Ammon's horn (tissue), 1 donor: ENCODE results near the gene RNASE12.
"Not testable (repeated sequence)": the region's sequence is repeated elsewhere in the genome, so short reads cannot be mapped to it uniquely, and the experiment has no call there.

ENCODE experiments used
- DNase-seq: peaks from one replicate; pipeline ENCODE4 v3.0.0-alpha.2; 2016; ENCODE audit warnings: low spot score

The RNASE12 gene

DNA sequence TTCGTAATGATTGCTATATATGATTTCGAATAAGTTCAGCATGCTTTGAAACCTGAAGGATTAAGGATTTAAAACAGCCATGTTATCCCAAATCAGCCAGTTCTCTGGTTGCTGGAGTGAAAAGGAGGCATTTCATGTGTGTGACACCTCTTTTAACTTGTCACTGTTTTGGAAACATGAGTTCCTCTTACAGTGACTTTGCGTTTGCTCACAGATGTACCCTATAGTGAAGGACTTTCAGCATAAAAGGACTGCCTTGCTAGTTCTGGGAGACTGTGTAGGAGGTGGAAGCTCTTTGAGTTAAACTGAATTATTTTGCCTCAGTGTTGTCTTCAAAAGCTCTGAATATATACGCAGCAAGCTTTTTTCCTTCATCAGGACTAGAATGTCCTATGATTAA, 10.9 kb downstream of the RNASE12 start:
- no peak for DNase-seq

- no peak for DNase-seq
Observed at GRCh38 chr14:20578784-20579502, 12.2 kb downstream of the RNASE12 start.

GRCh38 chr14:20578325-20578724, 12.9 kb downstream of the RNASE12 start:
- no peak for DNase-seq

GRCh38 chr14:20572382-20572990, 18.7 kb downstream of the RNASE12 start:
- not testable (repeated sequence) for DNase-seq

DNA sequence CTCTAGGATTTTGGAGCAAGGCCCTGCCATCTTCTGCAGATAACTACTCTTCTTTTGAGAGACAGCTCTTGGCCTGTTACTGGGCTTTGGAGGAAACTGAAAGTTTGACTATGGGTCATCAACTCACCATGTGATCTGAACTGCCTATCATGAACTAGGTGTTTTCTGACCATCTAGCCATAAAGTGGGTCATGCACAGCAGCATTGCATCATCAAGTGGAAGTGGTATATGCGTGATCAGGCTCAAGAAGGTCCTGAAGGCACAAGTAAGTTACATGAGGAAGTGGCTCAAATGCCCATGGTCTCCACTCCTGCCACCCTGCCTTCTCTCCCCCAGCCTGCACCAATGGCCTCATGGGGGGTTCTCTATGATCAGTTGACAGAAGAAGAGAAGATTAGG, 20.5 kb downstream of the RNASE12 start:
- not testable (repeated sequence) for DNase-seq

DNA sequence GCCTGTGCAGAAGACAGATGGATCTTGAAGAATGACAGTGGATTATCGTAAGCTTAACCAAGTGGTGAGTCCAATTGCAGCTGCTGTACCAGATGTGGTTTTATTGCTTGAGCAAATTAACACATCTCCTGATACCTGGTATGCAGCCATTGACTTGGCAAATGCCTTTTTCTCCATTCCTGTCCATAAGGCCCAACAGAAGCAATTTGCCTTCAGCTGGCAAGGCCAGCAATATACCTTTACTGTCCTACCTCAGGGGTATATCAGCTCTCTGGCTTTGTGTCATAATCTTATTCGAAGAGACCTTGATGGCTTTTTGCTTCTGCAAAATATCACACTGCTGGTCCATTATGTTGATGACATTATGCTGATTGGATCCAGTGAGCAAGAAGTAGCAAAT, 21.3 kb downstream of the RNASE12 start:
- DNase-seq: not testable (repeated sequence)

DNA sequence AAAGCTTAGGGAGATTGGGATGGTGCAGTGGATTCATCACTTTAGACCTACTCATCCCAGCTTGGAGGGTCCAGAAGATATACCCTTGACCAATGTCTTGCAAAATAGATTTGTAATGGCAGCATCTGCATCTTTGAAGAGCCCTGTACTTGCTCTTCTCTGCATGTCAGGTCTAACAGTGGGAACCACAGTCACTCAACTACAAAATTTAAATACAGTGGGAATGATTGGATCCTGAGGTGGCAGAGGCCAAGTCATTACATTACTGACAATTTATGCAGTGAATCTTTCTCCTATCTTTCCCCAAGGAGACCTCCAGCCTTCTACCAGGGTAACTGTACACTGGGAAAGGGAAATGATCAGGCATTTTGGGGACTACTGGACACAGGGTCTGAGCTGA, 22.1 kb downstream of the RNASE12 start:
- no peak for DNase-seq

DNA sequence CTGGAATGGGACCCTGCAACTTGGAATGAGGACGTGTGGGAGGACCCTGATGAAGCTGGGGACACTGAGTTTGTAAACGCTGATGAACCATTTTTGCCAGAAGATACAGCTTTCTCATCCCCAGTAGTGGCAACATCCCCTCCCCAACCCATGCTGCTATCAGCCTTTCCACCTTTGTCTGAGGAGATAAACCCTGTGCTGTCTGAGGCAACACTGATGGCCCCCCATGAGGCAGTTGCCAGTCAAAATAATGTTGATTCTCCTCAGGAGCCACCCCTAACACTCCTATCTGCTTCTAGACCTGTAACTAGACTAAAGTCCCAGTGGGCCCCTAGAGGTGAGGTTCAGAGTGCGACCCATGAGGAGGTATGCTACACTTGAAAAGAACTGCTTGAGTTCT, 22.8 kb downstream of the RNASE12 start:
- DNase-seq: no peak

DNA sequence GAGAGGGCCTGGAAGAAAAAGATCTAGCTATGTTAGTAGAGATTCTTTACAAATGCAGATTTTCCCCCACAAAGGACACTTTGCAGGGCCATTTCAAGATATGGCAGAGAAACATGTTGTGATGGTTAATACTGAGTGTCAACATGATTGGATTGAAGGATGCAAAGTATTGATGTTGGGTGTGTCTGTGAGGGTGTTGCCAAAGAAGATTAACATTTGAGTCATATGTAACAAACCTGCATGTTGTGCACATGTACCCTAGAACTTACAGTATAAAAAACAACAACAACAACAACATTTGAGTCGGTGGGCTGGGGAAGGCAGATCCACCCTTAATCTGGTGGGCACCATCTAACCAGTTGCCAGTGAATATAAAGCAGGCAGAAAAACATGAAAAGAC, 24.0 kb downstream of the RNASE12 start:
- DNase-seq: not testable (repeated sequence)

GRCh38 chr14:20564501-20564997, 26.6 kb downstream of the RNASE12 start:
- no peak for DNase-seq

DNA sequence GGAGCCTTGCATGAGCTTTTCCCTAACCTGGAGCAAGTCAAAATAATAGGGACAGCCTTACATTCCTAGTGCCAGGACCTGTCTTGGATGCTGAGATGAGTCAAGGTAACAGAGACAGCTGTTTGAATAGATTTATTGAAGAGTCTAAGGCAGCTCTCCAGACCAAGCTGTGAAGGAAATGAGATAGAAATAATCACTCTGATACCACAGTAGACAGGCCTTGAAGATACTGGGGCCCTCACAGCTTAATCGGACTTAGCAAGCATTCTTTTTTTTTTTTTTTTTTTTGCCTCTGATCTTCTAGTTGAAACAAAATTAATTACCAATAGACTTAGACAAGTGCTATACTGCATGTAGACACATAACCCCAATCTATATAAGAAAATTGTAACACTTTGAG, 27.2 kb downstream of the RNASE12 start:
- DNase-seq: no peak

DNA sequence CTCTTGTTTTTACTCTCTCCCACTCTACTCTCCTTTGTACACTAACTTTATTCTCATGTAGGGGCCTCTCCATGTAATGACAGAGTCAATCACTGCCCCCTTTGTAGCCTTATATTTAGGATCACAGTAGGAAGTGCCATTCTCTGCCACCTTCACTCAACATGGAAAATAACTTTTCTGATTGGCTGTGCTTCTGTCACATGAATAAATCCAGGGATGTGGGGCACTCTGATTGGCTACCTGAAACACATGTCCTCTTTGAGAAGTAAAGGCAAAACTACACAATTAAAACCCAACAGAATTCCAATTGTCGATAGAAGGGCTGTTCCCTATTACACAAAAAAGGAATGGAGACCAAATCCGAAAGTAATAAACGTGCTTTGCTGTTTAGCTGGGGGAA, 30.2 kb downstream of the RNASE12 start, which contains the start of gene RNASE9:
Gene RNASE9, minus strand, starts transcription at position 87 of the 400 bp plus-strand sequence.
- DNase-seq: no peak

DNA sequence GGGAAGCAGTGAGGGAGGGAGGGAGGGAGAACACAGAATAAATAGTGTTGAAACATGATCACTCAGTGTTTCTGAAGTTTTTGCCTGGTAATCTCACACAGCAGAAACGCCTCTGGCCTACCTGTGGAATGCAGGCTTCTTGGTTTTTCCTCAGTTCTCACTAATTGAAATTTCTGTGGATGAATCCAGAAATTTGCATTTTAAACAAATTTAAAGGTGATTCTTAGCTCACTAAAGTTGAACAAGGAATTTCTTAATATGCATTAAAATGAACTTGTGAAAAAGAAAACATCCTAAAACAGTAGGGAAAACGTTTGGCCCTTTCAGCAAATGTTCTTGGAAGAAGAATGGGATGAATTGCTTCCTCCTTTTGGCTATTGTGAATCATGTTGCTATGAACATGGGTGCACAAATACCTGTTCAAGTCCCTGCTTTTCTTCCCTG, 31.7 kb downstream of the RNASE12 start:
- DNase-seq: no peak

DNA sequence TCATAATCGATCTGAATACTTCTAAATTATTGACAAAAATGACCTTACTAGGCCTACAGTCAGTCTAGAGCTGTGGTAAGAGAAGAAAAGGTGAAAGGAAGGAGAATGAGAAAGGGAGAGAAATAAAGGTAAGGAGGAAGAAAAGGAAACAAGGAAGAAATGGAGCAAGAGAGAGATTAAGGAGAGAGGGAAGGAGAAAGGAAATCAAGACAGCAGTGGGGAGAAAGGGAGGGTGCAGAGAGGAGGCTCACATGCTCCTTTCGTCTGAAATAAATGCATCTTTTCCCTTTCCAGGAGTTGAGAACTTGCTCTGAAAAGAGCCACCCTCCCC, 34.0 kb downstream of the RNASE12 start:
- no peak for DNase-seq

DNA sequence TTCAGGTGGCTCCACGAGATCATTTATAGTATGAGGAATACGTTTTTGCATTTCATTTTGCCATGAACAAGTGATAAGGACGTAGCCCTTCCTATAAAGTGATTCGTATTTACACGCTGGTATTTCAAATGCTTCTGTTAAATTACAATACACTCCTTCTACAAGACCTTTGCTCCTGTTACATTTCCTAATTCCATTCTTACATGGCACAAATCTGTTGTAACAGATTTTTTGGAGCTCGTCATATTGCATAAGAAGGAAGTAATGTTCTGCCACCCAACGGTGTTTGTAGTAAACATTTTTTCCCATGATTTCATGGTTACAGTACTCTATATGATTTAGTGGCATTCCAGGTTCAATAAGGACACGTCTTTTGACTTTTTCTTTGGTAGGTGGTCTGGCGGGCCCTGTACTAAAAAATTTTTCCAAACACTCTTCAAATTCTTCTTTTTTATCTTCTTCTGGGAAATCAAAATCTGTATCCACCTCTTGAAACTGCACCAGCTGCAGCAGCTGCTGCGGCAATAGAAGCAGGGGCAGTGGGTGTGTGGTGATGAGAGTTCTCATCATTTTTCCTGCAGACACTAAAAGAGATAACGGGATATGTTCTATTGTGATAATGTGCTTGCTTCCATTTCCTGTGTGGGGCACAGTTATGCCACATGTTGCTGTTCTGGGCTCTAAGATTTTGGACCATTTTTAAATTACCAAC, 34.5 kb downstream of the RNASE12 start:
- DNase-seq: no peak

GRCh38 chr14:20555845-20556244, 35.3 kb downstream of the RNASE12 start:
- DNase-seq: no peak

GRCh38 chr14:20553024-20553423, 38.2 kb downstream of the RNASE12 start:
- no peak for DNase-seq

- DNase-seq: no peak
Observed at GRCh38 chr14:20551606-20552005, 39.6 kb downstream of the RNASE12 start.

DNA sequence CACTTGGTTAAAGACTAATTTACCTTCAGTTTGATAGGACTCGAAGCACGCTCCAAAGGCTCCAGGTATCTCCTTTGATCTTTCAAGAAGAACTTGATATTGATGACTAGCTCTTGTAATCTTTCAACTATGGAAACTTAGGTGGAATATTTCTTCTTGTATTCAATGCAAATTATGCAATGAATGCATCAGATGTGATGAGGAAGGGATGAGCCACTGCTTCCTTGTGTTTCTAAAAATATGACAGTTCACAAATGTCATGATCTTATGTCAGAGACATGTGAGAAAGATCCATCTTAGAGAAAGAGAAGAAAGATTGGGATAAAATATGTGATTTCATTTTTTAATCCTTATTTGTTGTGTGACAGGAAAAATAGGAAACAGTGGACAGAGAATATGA, 40.2 kb downstream of the RNASE12 start:
- DNase-seq: no peak

GRCh38 chr14:20548414-20549158, 42.6 kb downstream of the RNASE12 start:
- no peak for DNase-seq

GRCh38 chr14:20546877-20547276, 44.3 kb downstream of the RNASE12 start:
- DNase-seq: no peak
